HG03378 (cell line): ENCODE data around the gene TAS2R14.

ENCODE experiments used
- ATAC-seq: cut with Tn5 transposase; IDR thresholded peaks from one replicate; pipeline ENCODE4 v1.9.1; 2021; ENCODE audit warnings: mild to moderate bottlenecking, moderate library complexity; ENCODE audit not compliant: unreplicated experiment

The TAS2R14 gene

DNA sequence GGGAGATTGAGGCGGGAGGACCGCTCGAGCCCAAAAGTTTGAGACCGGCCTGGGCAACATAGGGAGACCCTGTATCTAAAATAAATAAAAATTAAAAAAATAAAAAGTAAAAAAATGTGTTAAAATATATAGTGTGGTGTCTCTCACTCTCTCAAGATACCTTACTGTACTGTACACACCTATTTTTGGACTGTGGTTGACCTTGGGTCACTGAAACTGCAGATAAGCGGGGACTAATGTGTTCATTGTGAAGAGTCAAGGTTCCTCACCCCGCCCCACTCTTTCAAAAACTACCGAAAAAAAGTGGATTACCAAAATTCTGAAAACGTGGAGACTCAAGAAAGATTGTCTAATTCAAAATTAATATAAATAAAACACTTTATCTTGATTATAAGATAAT, 28.7 kb downstream of the TAS2R14 start:
- no peak for ATAC-seq

DNA sequence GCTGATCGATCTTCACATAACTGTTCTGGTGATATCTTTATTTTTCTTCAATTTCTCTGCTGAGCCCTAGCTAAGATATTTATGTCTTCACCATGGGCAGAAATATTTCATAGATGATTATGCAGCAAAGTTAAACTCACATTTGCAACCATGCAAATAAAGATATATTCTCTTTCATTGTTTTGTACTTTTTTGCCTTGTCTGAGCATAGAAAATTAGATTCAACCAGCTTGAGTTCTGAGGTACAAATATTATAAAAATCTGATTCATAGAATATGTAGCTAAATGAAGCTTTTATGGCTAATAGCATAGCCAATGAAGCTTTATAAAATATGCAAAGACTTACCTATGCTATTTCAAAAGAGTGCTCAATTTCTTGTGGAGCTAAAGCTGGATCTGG, 29.6 kb downstream of the TAS2R14 start, which contains the start of gene TAS2R13:
TSS of gene TAS2R13 (minus strand) at position 101 of the 400 bp plus-strand sequence. CDS start 264 bp downstream, outside the sequence.
- ATAC-seq: no peak

DNA sequence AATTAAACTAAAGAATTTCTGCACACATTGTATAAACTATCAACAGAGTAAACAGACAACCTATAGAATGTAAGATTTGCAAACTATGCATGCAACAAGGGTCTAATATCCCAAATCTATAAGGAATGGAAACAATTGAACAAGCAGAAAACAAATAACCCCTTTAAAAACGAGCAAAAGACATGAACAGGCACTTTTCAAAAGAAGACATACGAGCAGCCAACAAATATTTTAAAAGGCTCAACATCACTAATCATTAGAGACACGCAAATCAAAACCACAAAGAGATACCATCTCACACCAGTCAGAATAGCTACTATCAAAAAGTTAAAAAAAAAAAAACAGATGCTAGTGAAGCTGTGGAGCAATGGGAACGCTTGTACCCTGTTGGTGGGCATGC, 34.4 kb downstream of the TAS2R14 start:
- no peak for ATAC-seq

DNA sequence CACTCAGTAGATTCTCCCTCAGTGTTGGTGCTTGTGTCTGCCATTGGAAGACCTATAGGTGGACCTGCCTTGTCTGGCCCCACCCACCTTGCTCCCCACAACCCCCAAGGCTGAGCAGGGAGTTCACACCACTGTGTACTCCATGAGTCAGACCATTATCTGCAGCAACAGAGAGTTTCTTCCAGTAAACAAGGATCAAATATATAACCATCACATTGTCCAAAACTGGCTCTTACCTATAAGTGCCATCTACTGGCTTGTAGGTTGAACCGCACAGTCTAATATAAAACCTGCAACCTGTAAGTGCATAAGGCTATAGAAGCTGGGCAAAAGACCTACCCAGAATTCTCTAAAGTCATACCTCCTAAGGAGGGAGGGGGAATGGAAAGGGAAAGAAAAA, 37.6 kb downstream of the TAS2R14 start:
- ATAC-seq: no peak

DNA sequence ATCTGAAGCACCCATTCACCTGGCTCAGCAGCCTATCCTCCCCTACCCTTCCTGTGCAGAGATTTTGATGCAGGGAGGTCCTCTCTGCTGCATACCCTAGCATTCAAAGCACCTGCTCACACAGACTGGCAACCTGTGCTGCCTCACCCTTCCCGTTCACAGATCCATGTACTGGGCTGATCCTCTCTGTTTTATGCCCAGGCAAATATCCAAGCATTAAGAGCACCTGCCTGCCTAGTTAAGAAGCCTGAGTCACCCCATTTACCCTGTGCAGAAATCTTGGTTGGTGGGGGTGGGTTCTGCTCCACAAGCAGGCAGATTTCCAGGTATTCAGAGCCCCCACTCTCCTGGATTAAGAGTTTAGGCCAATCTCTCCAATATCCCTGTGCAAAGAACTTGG, 38.1 kb downstream of the TAS2R14 start:
- ATAC-seq: no peak

DNA sequence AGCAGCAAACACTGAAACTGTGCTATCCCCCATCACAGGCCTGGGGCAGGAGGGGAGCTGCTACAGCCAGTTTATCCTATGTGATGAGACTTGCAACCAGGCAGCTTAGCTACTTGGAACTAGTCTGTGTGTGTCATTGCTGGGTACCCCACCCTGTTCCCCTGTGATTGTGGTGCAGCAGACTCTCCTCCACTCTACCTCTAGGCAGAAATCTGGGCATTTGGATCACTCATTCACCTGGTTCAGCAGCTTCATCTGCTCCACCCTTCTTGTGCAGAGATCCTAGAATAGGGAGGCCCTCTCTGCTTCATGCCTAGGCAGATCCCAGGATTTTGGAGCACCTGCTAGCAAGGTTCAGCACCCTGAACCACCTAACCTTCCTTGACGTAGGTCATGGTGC, 38.5 kb downstream of the TAS2R14 start:
- ATAC-seq: no peak

DNA sequence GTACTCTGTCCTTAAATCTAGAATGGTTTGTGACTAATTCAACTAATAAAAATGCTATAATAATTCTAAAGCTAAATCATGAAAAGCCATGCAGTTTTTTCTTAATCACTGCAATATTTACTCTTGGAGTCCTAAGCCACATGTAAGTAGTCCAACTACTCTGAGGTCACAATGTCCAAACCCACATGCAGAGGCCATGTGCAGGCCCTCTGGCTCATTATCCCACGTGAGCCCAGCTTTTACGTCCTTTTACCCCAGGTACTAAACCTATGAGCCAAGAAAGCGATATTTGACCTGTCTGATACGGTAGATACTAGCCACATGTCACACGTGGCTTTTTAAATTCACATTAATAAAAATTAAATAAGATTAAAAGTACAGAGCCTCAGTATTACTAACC, 42.2 kb downstream of the TAS2R14 start:
- ATAC-seq: no peak

DNA sequence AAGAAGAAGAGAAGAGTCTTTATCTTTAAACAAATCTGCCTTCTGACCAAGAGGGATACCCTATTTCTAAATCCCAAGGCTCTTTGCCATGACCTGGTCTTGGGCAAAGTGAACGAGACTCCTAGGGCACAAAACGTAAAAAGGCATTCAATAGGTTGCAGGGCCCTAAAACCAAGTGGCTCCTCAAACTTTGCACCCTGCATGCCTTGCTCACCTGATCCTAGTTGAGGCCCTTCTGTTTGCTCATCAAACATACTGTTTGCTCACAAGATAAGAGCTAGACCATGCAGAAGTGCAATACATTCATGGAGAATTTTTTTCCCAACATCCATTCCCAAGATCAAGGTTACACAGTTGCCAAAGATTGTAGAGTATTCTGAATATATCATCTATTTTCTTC, 47.1 kb downstream of the TAS2R14 start:
- ATAC-seq: no peak

DNA sequence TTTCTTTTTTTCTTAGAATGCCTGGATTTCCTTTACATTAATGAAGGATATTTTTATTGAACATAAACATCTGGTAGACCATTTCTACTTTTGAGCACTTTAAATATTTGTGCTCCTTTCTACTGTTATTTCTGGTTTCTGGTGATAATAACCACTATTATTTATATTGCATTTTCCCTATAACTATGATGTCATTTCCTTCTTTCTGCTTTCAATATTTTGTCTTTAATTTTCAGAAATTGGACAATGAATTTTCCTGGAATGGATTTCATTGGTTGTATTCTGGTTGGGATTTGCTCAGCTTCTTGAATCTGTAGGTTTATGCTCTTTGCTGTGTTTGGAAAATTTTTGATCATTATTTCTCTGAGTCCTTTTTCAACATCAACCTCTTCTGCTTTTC, 49.8 kb downstream of the TAS2R14 start:
- ATAC-seq: no peak
